H4 (cell line): Measurements from ENCODE around the gene LILRB3. TPM values are rescaled to one million over a fixed set of nuclear protein-coding genes. Genes with fewer than 3 reads are reported as not detected.
"Not testable (repeated sequence)": the region's sequence is repeated elsewhere in the genome, so short reads cannot be mapped to it uniquely, and the experiment has no call there.

ENCODE experiments used
- DNase-seq: peaks from one replicate; pipeline ENCODE4 v3.0.0-alpha.2; 2015; ENCODE audit warnings: low spot score
- total RNA-seq: library from RNA; depleted of rRNA; stranded (reverse); fragments of >200 nt; shearing (Covaris generic); gene quantifications from 2 replicates; pipeline ENCODE4 v1.2.3, GENCODE V29; 2014

LILRB3 gene
- total RNA-seq, 1 experiment from 2014 or later = not detected

DNA sequence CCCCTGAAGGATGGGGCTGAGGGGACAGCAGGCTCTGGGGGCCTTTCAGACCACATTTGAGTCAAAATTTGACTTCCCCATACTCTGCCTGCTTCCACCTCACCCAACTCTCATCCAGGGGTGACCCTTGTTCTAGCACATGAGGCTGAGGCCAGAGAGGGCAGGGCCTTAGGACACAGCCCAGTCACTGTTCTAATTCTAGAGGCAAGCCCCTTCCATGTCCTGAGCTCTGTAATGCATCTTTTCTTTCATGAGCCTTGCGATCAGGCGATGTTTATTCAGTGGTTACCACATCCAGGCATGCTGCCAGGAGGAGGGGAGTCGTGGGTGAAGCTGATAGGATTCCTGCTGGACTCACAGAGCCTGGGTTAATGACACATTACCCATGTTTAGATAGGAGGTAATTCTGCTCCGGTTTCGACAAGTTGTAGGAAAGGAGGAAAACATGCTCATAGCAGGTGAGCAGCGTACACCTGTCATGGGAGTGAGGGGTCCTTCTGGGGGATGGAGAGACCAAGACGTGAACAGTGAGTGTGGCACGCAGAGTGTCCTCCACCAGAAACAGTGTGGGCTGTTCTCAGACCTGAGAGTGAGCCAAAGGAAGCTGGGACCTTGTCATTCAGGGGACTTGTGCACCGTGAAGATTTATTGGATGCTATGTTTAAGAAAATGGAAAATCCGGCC is 12.9 kb downstream of the LILRB3 start:
- DNase-seq = peak; percentile 100

GRCh38 chr19:54209058-54209810 is 13.6 kb downstream of the LILRB3 start:
- DNase-seq = no peak

DNA sequence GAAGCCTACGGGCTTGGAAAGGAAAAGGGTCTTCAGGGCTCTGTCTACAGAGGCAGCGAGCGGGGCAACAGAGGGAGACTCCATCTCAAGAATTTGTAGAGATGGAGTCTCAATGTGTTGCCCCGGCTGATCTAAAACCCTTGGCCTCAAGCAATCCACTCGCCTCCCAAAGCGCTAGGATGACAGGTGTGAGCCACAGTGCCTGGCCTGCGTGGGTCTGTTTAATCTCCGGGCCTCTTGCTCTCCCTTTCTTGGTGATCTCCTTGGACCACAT is 14.1 kb downstream of the LILRB3 start:
- DNase-seq = no peak

DNA sequence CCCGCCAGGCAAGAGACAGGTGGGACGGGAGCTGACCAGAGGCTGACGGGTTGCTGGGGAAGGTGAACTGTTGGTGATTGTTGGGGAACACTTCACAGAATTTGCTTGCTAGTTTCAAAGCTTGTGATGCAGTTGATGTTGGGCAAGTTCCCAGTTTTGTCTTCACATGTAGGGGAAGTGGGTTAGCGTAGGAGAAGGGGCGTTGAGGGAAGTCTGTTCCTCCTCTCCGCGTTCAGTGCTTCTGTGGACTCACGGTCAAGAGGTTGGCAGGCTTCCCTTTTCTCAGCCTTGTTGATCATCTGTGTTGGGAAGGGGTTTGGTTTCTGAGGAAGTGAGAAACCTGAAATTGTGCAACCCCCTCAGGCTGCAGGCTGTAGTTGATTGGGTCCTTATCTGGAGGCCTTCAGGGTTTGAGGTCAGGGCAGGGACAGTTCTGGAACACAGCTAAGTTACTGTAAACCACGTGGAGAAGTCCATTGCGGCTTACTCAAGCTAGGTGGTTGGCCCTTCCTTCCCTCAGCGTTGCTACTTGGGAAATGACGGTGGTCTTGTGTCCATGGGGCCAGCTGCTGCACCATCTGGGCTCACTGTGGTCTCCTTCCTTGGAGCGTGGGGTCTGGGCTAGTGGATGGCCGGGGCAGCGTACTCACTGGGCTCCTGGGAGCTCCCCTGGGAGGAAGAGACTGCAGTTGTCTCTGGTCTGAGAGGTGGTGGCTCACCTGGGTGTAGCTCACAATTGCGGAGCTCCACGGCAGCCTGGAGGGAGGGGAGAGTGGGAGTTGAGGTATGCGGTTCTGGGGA is 14.6 kb downstream of the LILRB3 start:
- DNase-seq = peak; percentile 98

- no peak for DNase-seq
These were observed 15.2 kb downstream of the LILRB3 start for GRCh38 chr19:54207676-54207982.

GRCh38 chr19:54207193-54207592 is 15.6 kb downstream of the LILRB3 start:
- not testable (repeated sequence) for DNase-seq

GRCh38 chr19:54206831-54207177 is 16.0 kb downstream of the LILRB3 start:
- DNase-seq = no peak

- no peak for DNase-seq
These were observed 16.6 kb downstream of the LILRB3 start for GRCh38 chr19:54206030-54206830.

- DNase-seq = no peak
These were observed 17.9 kb downstream of the LILRB3 start for GRCh38 chr19:54204767-54205468.

DNA sequence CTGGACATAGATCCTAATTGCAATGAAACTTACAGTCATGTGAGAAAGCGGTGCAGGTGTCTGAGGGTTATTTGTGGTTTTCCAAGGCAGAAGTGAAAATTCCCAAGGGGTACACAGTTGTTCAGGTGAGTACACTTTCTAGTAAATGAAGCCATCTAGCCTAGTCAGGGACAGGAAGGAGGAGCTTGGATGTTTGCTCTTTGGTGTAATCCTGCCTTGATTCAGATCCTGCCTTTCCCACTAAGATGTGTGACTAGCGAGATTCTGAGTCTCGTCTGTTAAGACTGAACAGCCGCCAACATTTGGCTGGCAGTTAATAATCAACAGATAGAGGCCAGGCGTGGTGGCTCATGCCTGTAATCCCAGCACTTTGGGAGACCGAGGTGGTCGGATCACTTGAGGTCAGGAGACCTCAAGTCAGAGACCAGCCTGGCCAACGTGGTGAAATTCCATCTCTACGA is 19.6 kb downstream of the LILRB3 start:
- no peak for DNase-seq

DNA sequence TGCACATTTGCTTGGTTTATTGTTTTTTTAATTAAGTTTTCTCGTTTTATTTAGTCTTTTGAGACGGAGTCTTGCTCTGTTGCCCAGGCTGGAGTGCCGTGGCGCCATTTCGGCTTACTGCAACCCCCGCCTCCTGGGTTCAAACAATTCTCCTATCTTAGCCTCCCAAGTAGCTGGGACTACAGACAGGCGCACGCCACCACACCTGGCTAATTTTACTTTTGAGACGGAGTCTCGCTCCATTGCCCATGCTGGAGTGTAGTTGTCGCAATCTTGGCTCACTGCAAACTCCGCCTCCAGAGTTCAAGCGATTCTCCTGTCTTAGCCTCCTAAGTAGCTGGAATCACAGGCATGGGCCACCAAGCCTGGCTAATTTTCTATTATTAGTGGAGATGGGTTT is 20.8 kb downstream of the LILRB3 start:
- DNase-seq = no peak

GRCh38 chr19:54201172-54201701 is 21.6 kb downstream of the LILRB3 start:
- no peak for DNase-seq

DNA sequence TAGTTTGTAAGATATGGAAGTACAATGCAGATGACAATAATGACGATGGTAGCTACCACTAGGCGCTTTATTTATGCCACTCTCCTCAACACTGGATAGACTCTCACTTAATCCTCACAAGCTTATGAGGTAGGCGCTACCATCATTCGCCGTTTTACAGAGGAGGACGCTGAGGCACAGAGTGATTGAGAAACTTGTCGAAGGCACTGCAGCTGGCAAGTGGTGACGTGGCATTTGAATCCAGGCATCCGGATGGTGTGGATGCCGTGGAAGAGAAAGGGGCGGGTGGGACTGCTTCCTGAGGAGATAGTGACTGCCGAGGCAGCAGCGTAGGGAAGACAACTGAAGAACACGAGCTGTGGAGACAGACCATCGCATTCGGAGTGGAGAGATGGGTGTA is 23.4 kb downstream of the LILRB3 start:
- DNase-seq = no peak

GRCh38 chr19:54197121-54197520 is 25.7 kb downstream of the LILRB3 start:
- peak; percentile 12 for DNase-seq

DNA sequence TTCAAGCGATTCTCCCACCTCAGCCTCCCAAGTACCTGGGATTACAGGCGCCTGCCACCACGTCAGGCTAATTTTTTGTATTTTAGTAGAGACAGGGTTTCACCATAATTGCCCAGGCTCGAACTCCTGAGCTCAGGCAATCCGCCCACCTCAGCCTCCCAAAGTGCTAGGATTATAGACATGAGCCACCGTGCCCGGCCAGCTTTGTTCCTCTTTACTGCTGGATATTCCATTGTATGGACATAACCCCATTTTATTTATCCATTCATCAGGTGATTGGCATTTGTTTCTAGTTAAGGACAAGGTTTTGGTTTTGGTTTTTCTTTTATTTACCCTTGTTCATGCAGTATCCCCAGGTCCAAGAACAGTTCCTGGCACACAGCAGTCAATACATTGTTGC is 26.3 kb downstream of the LILRB3 start:
- no peak for DNase-seq

DNA sequence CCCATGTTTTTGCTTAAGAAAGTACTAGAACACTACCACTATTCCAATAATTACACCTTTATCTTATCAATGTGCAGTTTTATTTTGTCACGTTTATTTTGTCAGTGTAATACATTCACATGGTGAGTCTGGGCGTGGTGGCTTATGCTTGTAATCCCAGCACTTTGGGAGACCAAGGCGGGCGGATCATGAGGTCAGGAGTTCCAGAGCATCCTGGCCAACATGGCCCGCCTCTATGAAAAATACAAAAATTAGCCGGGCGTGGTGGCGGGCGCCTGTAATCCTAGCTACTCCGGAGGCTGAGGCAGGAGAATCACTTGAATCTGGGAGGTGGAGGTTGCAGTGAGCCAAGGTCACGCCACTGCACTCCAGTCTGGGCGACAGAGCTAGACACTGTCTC is 28.3 kb downstream of the LILRB3 start:
- DNase-seq = not testable (repeated sequence)

GRCh38 chr19:54193011-54193410 is 29.8 kb downstream of the LILRB3 start:
- no peak for DNase-seq

GRCh38 chr19:54191811-54192453 is 30.9 kb downstream of the LILRB3 start:
- DNase-seq = no peak

GRCh38 chr19:54191011-54191810 is 31.6 kb downstream of the LILRB3 start, which contains the start of gene TSEN34:
TSS of gene TSEN34 (plus strand) at chr19:54191308. CDS start at chr19:54191365, 57 bp downstream.
- no peak for DNase-seq

GRCh38 chr19:54190503-54191010 is 32.2 kb downstream of the LILRB3 start:
- peak; percentile 100 for DNase-seq
